Measurements from ENCODE around the gene RCN2.

DNA sequence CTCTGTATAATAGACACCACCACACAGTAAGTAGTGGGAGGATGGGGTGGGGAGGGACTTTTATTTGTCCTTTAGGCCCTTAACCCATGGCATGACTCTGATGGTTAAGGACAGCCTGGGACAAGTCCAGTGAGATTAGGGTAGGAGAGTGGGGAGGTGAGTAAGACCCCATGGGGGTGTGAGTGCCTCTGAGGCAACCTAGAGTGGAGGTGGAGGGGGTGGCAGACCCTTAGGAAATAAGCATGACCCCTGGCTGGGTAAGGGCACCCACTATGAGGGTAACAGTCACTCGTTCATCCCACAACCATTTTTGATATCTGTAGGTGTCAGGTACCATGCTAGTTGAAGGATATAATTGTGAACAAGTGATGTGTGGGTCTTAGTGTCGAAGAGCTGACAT is 42.4 kb downstream of the RCN2 start:
- no peak for TF ChIP-seq CTCF (IDR thresholded peaks at IDR 0.05; ENCODE audit: borderline replicate concordance, extremely low read depth, low read length, poor library complexity, severe bottlenecking)
- TF ChIP-seq EZH2 (IDR thresholded peaks at IDR 0.05; ENCODE audit: borderline replicate concordance, low read depth, low read length, severe bottlenecking): no peak
